Measurements from ENCODE around the gene VAPA.

The VAPA gene

GRCh38 chr18:9930299-9930884 is 16.6 kb downstream of the VAPA start:
- Histone ChIP-seq H2AK5ac (ENCODE audit: low read depth, low read length) (no peak overlapping the region), H3K4me1 (ENCODE audit: control insufficient read depth in 2 of 2, insufficient read depth in 1 of 2, low read depth in 1 of 2, low read length in 2 of 2) (peaks cover 3 to 6% of the 10 kb centered on the region in 2 donors), H2BK15ac (ENCODE audit: low read length) (no peak overlapping the region), H3K14ac (ENCODE audit: low read length) (no peak overlapping the region), H3K18ac (ENCODE audit: low read length) (no peak overlapping the region), H4K8ac (ENCODE audit: low read depth, low read length) (no peak overlapping the region), H3K4me3 (ENCODE audit: low read length in 2 of 2) (no peak overlapping the region), H3K9ac (ENCODE audit: low read depth, low read length, poor library complexity) (no peak overlapping the region), H2BK12ac (ENCODE audit: low read length) (no peak overlapping the region), H3K79me1 (ENCODE audit: low read depth, low read length) (peaks cover 2% of the 10 kb centered on the region), H3K27ac (replicated peaks; ENCODE audit: low read length) (no peak overlapping the region), H3K27me3 (ENCODE audit: control insufficient read depth in 3 of 3, insufficient read depth in 3 of 3, low read depth in 1 of 3, low read length in 3 of 3) (no peaks in the 10 kb centered on the region), H2BK5ac (ENCODE audit: low read length) (no peak overlapping the region), H2AFZ (ENCODE audit: low read length) (no peak overlapping the region), H3K36me3 (replicated peaks in 1 of 2; ENCODE audit: control insufficient read depth in 2 of 2, insufficient read depth in 2 of 2, low read length in 2 of 2) (peaks cover 0 to 37% of the 10 kb centered on the region in 2 donors), H3K4ac (ENCODE audit: low read length) (no peak overlapping the region), H3K9me3 (replicated peaks in 1 of 2; ENCODE audit: control insufficient read depth in 2 of 2, insufficient read depth in 1 of 2, low read depth in 1 of 2, low read length in 2 of 2) (no peaks in the 10 kb centered on the region), H2BK120ac (ENCODE audit: low read depth, low read length) (no peak overlapping the region), H4K91ac (ENCODE audit: low read depth, low read length, poor library complexity) (no peak overlapping the region), H3K4me2 (ENCODE audit: insufficient read depth, low read length, poor library complexity, severe bottlenecking) (no peak overlapping the region), H3K23ac (ENCODE audit: low read depth, low read length, poor library complexity) (no peak overlapping the region)
- DNase-seq (ENCODE audit: low spot score): no peak
- no CpG with 5 or more reads among the region's 3 CpGs for WGBS, 2 donors (ENCODE audit: extremely low coverage in 2 of 2, insufficient read length in 2 of 2, insufficient replicate concordance in 1 of 2)

GRCh38 chr18:9931146-9931545 is 17.3 kb downstream of the VAPA start:
- no peak overlapping the region for H3K23ac ChIP-seq (ENCODE audit: low read depth, low read length, poor library complexity)

GRCh38 chr18:9931678-9932077 is 17.9 kb downstream of the VAPA start:
- no peak overlapping the region for H3K4me2 ChIP-seq (ENCODE audit: insufficient read depth, low read length, poor library complexity, severe bottlenecking)
- no peak overlapping the region for H2AK5ac ChIP-seq (ENCODE audit: low read depth, low read length)
- no peak overlapping the region for H3K18ac ChIP-seq (ENCODE audit: low read length)
- H3K36me3 ChIP-seq (replicated peaks in 1 of 2; ENCODE audit: control insufficient read depth in 2 of 2, insufficient read depth in 2 of 2, low read length in 2 of 2): peaks cover 2 to 48% of the 10 kb centered on the region in 2 donors
- no peak overlapping the region for H4K91ac ChIP-seq (ENCODE audit: low read depth, low read length, poor library complexity)
- no peak for DNase-seq (ENCODE audit: low spot score)
- no peak overlapping the region for H2AFZ ChIP-seq (ENCODE audit: low read length)
- no peaks in the 10 kb centered on the region for H3K9me3 ChIP-seq (replicated peaks in 1 of 2; ENCODE audit: control insufficient read depth in 2 of 2, insufficient read depth in 1 of 2, low read depth in 1 of 2, low read length in 2 of 2)
- no peak overlapping the region for H2BK12ac ChIP-seq (ENCODE audit: low read length)
- peaks cover 2% of the 10 kb centered on the region for H3K79me1 ChIP-seq (ENCODE audit: low read depth, low read length)
- no peak overlapping the region for H2BK120ac ChIP-seq (ENCODE audit: low read depth, low read length)
- H2BK15ac ChIP-seq (ENCODE audit: low read length): no peak overlapping the region
- H3K27ac ChIP-seq (replicated peaks; ENCODE audit: low read length): no peak overlapping the region
- no peak overlapping the region for H4K8ac ChIP-seq (ENCODE audit: low read depth, low read length)
- H3K4me3 ChIP-seq (ENCODE audit: low read length in 2 of 2): no peak overlapping the region
- no peak overlapping the region for H3K14ac ChIP-seq (ENCODE audit: low read length)
- H3K4me1 ChIP-seq (ENCODE audit: control insufficient read depth in 2 of 2, insufficient read depth in 1 of 2, low read depth in 1 of 2, low read length in 2 of 2): peaks cover 0 to 6% of the 10 kb centered on the region in 2 donors
- no peaks in the 10 kb centered on the region for H3K27me3 ChIP-seq (ENCODE audit: control insufficient read depth in 3 of 3, insufficient read depth in 3 of 3, low read depth in 1 of 3, low read length in 3 of 3)
- no peak overlapping the region for H3K23ac ChIP-seq (ENCODE audit: low read depth, low read length, poor library complexity)
- no CpG with 5 or more reads among the region's 5 CpGs for WGBS, 2 donors (ENCODE audit: extremely low coverage in 2 of 2, insufficient read length in 2 of 2, insufficient replicate concordance in 1 of 2)
- no peak overlapping the region for H3K4ac ChIP-seq (ENCODE audit: low read length)
- no peak overlapping the region for H2BK5ac ChIP-seq (ENCODE audit: low read length)
- H3K9ac ChIP-seq (ENCODE audit: low read depth, low read length, poor library complexity): no peak overlapping the region

More at GRCh38 chr18:9931146-9931545, 17.3 kb downstream of the VAPA start:
- no peak overlapping the region for H3K4me3 ChIP-seq (ENCODE audit: low read length in 2 of 2)
- no peak overlapping the region for H2BK12ac ChIP-seq (ENCODE audit: low read length)
- H4K91ac ChIP-seq (ENCODE audit: low read depth, low read length, poor library complexity): no peak overlapping the region
- peaks cover 2% of the 10 kb centered on the region for H3K79me1 ChIP-seq (ENCODE audit: low read depth, low read length)
- H3K14ac ChIP-seq (ENCODE audit: low read length): no peak overlapping the region
- no peak overlapping the region for H2BK15ac ChIP-seq (ENCODE audit: low read length)
- peaks cover 0 to 43% of the 10 kb centered on the region in 2 donors for H3K36me3 ChIP-seq (replicated peaks in 1 of 2; ENCODE audit: control insufficient read depth in 2 of 2, insufficient read depth in 2 of 2, low read length in 2 of 2)
- DNase-seq (ENCODE audit: low spot score): no peak
- no peak overlapping the region for H2BK5ac ChIP-seq (ENCODE audit: low read length)
- H3K18ac ChIP-seq (ENCODE audit: low read length): no peak overlapping the region
- no peaks in the 10 kb centered on the region for H3K9me3 ChIP-seq (replicated peaks in 1 of 2; ENCODE audit: control insufficient read depth in 2 of 2, insufficient read depth in 1 of 2, low read depth in 1 of 2, low read length in 2 of 2)
- no peak overlapping the region for H2AFZ ChIP-seq (ENCODE audit: low read length)
- H3K4me2 ChIP-seq (ENCODE audit: insufficient read depth, low read length, poor library complexity, severe bottlenecking): no peak overlapping the region
- no peak overlapping the region for H4K8ac ChIP-seq (ENCODE audit: low read depth, low read length)
- H3K4ac ChIP-seq (ENCODE audit: low read length): no peak overlapping the region
- no peak overlapping the region for H2BK120ac ChIP-seq (ENCODE audit: low read depth, low read length)
- no peaks in the 10 kb centered on the region for H3K27me3 ChIP-seq (ENCODE audit: control insufficient read depth in 3 of 3, insufficient read depth in 3 of 3, low read depth in 1 of 3, low read length in 3 of 3)
- H3K27ac ChIP-seq (replicated peaks; ENCODE audit: low read length): no peak overlapping the region
- no peak overlapping the region for H2AK5ac ChIP-seq (ENCODE audit: low read depth, low read length)
- peaks cover 3 to 6% of the 10 kb centered on the region in 2 donors for H3K4me1 ChIP-seq (ENCODE audit: control insufficient read depth in 2 of 2, insufficient read depth in 1 of 2, low read depth in 1 of 2, low read length in 2 of 2)
- WGBS, 2 donors (ENCODE audit: extremely low coverage in 2 of 2, insufficient read length in 2 of 2, insufficient replicate concordance in 1 of 2): no CpG with 5 or more reads among the region's 1 CpG
- no peak overlapping the region for H3K9ac ChIP-seq (ENCODE audit: low read depth, low read length, poor library complexity)

GRCh38 chr18:9933865-9934264 is 20.0 kb downstream of the VAPA start:
- Histone ChIP-seq H2BK12ac (ENCODE audit: low read length) (no peak overlapping the region), H2BK5ac (ENCODE audit: low read length) (no peak overlapping the region), H2AFZ (ENCODE audit: low read length) (no peak overlapping the region), H3K79me1 (ENCODE audit: low read depth, low read length) (peaks cover 2% of the 10 kb centered on the region), H3K4me1 (ENCODE audit: control insufficient read depth in 2 of 2, insufficient read depth in 1 of 2, low read depth in 1 of 2, low read length in 2 of 2) (no peaks in the 10 kb centered on the region), H3K4me2 (ENCODE audit: insufficient read depth, low read length, poor library complexity, severe bottlenecking) (no peak overlapping the region), H3K27me3 (ENCODE audit: control insufficient read depth in 3 of 3, insufficient read depth in 3 of 3, low read depth in 1 of 3, low read length in 3 of 3) (no peaks in the 10 kb centered on the region), H3K36me3 (replicated peaks in 1 of 2; ENCODE audit: control insufficient read depth in 2 of 2, insufficient read depth in 2 of 2, low read length in 2 of 2) (peaks cover 2 to 70% of the 10 kb centered on the region in 2 donors), H4K8ac (ENCODE audit: low read depth, low read length) (no peak overlapping the region), H3K4ac (ENCODE audit: low read length) (no peak overlapping the region), H2AK5ac (ENCODE audit: low read depth, low read length) (no peak overlapping the region), H4K91ac (ENCODE audit: low read depth, low read length, poor library complexity) (no peak overlapping the region), H3K9ac (ENCODE audit: low read depth, low read length, poor library complexity) (no peak overlapping the region), H3K27ac (replicated peaks; ENCODE audit: low read length) (no peak overlapping the region), H3K18ac (ENCODE audit: low read length) (no peak overlapping the region), H3K23ac (ENCODE audit: low read depth, low read length, poor library complexity) (no peak overlapping the region), H3K9me3 (replicated peaks in 1 of 2; ENCODE audit: control insufficient read depth in 2 of 2, insufficient read depth in 1 of 2, low read depth in 1 of 2, low read length in 2 of 2) (no peaks in the 10 kb centered on the region), H3K14ac (ENCODE audit: low read length) (no peak overlapping the region), H2BK120ac (ENCODE audit: low read depth, low read length) (no peak overlapping the region), H2BK15ac (ENCODE audit: low read length) (no peak overlapping the region), H3K4me3 (ENCODE audit: low read length in 2 of 2) (no peak overlapping the region)
- DNase-seq (ENCODE audit: low spot score): no peak
- whole genome bisulfite sequencing, 2 donors (ENCODE audit: extremely low coverage in 2 of 2, insufficient read length in 2 of 2, insufficient replicate concordance in 1 of 2): no CpG with 5 or more reads among the region's 3 CpGs
